GM06990 (cell line): ENCODE measurements around the gene QKI.

Experiments used
- DNase-seq: peaks from one replicate; pipeline ENCODE4 v3.0.0-alpha.2; 2011; ENCODE audit not compliant: insufficient read length; ENCODE audit errors: extremely low read depth
- H3K27me3 ChIP-seq: replicated peaks from 2 replicates; pipeline ENCODE4 v1.6.0; 2011; ENCODE audit warnings: low read length; ENCODE audit not compliant: control insufficient read depth, insufficient read depth
- H3K36me3 ChIP-seq: 2 replicates; pipeline ENCODE4 v1.5.1; 2011; ENCODE audit warnings: low read length; ENCODE audit not compliant: control insufficient read depth, insufficient read depth
- H3K4me3 ChIP-seq: replicated peaks from 2 replicates; pipeline ENCODE4 v1.5.1; 2011; ENCODE audit warnings: low read depth, mild to moderate bottlenecking, control low read depth, low read length
- CTCF ChIP-seq: IDR thresholded peaks from 2 replicates; pipeline ENCODE4 v1.5.1; 2011; ENCODE audit warnings: low read length, control low read depth, mild to moderate bottlenecking, inconsistent platforms; ENCODE audit not compliant: insufficient read depth, poor library complexity, severe bottlenecking

Gene QKI

GRCh38 chr6:163627274-163628062 is 212.9 kb downstream of the QKI start:
- no peak for DNase-seq
- no peaks in the 10 kb centered on the region for H3K27me3 ChIP-seq
- no peak for TF ChIP-seq CTCF

More at GRCh38 chr6:163627274-163628062, 212.9 kb downstream of the QKI start:
- H3K36me3 ChIP-seq: no peaks in the 10 kb centered on the region
- no peak overlapping the region for H3K4me3 ChIP-seq
